AG09309 (cell line): Measurements from ENCODE around the gene GJB6.

Source experiments
- DNase-seq: peaks from one replicate; pipeline ENCODE4 v3.0.0-alpha.2; 2010; ENCODE audit warnings: low read depth
- H3K4me3 ChIP-seq: 2 replicates; pipeline ENCODE4 v1.5.1; 2011; ENCODE audit warnings: mild to moderate bottlenecking, low read depth, low read length, moderate library complexity; ENCODE audit not compliant: control insufficient read depth
- CTCF ChIP-seq: IDR thresholded peaks from 2 replicates; pipeline ENCODE4 v1.5.1; 2011; ENCODE audit warnings: mild to moderate bottlenecking, low read depth, low read length, inconsistent platforms; ENCODE audit not compliant: insufficient read depth, control insufficient read depth; ENCODE audit errors: missing control alignments

GJB6 gene

GRCh38 chr13:20209948-20210347 lies 22.2 kb downstream of the GJB6 start:
- no peak for TF ChIP-seq CTCF

DNA sequence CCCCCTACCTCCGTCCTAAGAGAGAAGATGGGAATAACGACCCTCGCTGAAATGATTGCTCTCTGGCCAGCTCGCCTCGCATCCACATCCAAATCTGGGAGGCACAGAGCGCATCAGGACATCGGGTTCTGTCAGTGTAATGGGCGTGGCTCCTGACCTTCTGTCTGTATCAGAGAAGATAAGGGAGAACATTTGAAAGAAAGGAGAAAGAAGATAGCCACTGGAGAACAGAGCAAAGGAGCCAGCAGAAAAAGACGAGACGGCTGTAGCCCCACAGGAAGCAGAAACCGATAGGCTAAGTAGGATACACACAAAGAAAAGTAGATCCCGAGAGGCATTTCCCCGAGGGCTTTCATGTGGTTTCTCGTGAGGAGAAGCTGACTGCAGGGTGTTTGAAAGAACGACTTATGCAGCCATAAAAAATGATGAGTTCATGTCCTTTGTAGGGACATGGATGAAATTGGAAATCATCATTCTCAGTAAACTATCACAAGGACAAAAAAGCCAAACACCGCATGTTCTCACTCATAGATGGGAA lies 25.4 kb downstream of the GJB6 start:
- no peak overlapping the region for H3K4me3 ChIP-seq
- no peak for DNase-seq
- TF ChIP-seq CTCF: no peak

More at GRCh38 chr13:20209948-20210347, 22.2 kb downstream of the GJB6 start:
- H3K4me3 ChIP-seq: no peak overlapping the region
- DNase-seq: no peak

- TF ChIP-seq CTCF: no peak
- H3K4me3 ChIP-seq: no peak overlapping the region
- no peak for DNase-seq
Observed at GRCh38 chr13:20206065-20206697, 25.9 kb downstream of the GJB6 start.

DNA sequence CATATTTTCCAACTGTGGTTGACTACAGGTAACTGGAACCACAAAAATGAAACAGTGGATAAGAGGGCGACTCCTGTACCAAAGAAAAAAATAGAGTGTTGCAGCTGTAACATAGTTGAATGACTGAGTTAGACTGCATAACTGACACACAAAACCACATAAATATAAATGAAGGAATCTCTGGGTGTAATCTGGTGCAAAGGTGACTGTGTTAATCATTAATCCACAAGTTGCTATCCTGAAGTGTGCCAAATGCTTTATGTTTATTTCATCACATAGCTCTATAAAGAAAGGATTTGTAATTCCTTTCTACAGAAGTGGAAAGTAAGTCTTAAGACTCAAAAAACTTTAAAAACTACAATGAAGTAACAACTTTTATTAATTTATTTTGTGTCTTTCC lies 33.3 kb downstream of the GJB6 start:
- H3K4me3 ChIP-seq: no peak overlapping the region
- DNase-seq: no peak
- no peak for TF ChIP-seq CTCF

DNA sequence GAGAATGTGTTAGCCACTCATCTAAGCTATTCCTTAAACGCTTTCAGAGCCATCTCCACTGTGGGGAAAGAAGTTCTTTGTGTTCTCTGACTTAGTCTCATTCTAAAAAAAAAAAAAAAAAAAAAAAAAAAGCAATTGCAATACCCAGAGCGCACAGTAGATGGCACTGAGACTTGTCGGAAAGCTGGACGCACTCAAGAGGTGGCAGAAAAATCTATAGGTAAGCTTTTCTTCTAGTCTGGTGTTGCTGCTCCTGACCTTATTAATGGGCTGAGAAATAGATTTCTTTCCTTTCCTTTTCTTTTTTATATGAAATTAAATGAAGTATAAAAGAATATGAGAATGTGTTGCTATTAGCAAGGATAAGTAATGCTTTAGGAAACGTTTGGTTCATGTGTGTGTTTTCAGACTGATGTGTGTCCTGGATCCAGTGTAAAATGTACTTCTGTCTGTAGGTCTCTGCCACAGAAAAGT lies 34.7 kb downstream of the GJB6 start:
- peak; percentile 72 for TF ChIP-seq CTCF
- no peak overlapping the region for H3K4me3 ChIP-seq
- DNase-seq: peak; percentile 16

GRCh38 chr13:20195801-20196200 lies 36.3 kb downstream of the GJB6 start:
- DNase-seq: no peak
- no peak overlapping the region for H3K4me3 ChIP-seq
- no peak for TF ChIP-seq CTCF
